Medulla oblongata (tissue), 1 donor: ENCODE measurements around the gene GTF2F2.

Experiments used
- DNase-seq: peaks from one replicate; pipeline ENCODE4 v3.0.0-alpha.2; 2015; ENCODE audit errors: extremely low spot score

The GTF2F2 gene

GRCh38 chr13:45119991-45120864 is at the start of gene GTF2F2:
TSS of gene GTF2F2 (plus strand) at chr13:45120510. CDS start at chr13:45120656, 146 bp downstream.
- peak; percentile 90 for DNase-seq

DNA sequence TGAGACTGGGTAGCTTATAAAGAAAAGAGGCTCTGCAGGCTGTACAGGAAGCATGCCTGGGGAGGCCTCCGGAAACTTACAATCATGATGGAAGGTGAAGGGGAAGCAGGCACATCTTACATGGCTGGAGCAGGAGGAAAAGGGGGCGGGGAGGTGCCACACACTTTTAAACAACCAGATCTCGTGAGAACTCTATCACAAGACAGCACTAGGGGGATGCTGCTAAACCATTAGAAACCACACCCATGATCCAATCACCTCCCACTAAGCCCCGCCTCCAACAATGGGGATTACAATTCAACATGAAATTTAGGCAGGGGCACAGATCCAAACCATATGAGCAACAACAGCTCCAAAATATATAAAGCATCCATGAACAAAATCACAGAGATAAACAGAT is 46.5 kb upstream of the GTF2F2 start:
- DNase-seq, result no peak

GRCh38 chr13:45074721-45075120 is 45.6 kb upstream of the GTF2F2 start:
- no peak for DNase-seq

DNA sequence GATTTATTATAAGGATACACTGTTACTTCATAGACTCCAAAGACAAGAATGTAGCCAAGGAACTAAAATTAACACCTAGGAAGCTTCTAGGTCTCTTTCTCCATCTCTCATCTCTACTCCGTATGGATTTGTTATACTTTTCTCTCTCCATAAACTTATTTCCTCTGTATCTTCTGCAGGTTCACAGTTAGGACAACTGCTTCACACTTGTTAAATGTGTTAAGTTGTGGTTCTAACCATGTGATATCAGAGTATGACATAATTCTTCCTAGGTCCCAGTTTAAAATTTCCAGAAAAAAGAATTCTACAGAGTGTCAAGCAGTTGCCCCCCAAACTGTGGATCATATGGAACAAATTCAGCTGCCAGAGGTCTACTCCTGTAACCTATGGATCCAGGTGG is 42.3 kb upstream of the GTF2F2 start:
- no peak for DNase-seq

DNA sequence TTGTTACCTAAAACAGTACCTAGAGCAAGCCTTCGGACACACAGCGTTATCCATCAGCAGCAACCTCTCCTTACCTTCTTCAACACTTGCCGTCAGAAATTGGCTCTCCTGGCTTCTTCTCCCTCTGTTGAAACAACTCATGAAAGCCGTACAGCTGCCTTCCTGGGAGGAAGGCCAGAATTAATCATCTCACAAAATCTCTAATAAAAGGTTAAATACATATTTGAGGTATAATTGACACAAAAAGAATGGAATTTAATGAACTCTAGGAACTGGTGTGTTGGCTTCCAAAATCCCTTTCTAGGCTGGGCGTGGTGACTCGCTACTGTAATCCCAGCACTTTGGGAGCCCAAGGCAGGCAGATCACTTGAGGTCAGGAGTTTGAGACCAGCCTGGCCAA is 37.3 kb upstream of the GTF2F2 start:
- no peak for DNase-seq

DNA sequence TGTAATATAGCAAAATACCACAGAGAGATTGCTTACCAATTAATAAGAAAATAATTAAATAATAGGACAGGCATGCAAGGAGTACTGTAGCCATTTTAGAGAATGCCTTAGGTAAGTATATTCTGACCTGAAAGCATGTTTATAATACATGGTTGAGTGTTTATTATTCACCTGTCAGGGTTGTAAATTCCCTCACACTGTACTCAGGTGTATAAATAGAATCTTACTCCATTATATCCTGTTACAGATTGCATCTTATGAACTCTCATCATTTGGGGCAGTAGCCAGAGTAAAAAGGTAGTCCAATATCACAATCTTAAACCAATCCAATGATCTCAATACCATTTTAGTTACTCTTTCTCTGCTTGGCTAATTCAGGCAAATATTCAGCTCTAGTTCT is 35.8 kb upstream of the GTF2F2 start:
- no peak for DNase-seq

- no peak for DNase-seq
Measured at GRCh38 chr13:45086484-45086883, 33.8 kb upstream of the GTF2F2 start.

- no peak for DNase-seq
Measured at GRCh38 chr13:45092663-45093062, 27.6 kb upstream of the GTF2F2 start.

- no peak for DNase-seq
Measured at GRCh38 chr13:45100573-45101262, 19.6 kb upstream of the GTF2F2 start.

GRCh38 chr13:45101327-45102018 is 18.8 kb upstream of the GTF2F2 start:
- DNase-seq, result peak; percentile 12

GRCh38 chr13:45102136-45102507 is 18.2 kb upstream of the GTF2F2 start:
- peak; percentile 87 for DNase-seq

DNA sequence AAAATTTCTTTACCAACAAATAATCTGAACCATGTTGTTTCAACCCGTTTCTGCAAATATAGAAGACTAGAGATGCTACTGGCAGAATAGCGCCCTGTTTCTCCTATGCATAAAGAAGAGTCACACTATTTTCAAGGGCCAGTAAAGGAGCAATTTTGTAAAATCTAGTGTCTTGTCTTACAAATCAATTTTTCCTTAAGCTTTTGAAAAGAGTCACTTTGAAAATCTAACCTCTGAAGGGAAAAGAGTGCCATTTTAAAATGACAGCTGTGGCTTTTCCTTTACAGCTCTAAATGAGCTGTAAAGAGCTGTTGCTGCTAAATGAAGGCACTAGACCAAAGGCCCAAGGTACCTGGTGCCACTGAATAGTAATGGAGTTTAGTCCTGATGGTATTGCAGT is 16.9 kb upstream of the GTF2F2 start:
- DNase-seq, result no peak

GRCh38 chr13:45104261-45104660 is 16.0 kb upstream of the GTF2F2 start:
- DNase-seq, result no peak

- DNase-seq, result no peak
Measured at GRCh38 chr13:45105895-45106294, 14.4 kb upstream of the GTF2F2 start.

DNA sequence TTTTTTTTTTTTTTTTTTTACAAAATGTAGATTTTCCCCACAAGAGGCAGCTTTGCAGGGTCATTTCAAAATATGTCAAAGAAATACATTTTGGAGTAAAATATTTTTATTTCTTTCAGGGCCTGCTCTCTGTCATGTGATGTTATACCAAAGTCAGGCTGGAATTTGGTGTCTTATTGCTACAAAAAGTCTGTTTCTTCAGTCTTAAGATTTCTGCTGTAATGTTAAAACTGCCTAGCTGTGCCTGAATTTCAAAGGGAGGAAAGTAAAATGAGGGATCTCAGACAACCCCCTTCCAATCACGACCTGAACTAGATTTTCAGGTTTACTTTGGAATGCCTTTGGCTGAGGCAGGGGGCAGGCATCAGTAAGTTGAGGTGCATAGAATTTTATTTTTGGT is 12.8 kb upstream of the GTF2F2 start:
- DNase-seq, result no peak

- no peak for DNase-seq
Measured at GRCh38 chr13:45108716-45109101, 11.6 kb upstream of the GTF2F2 start.

GRCh38 chr13:45109102-45109720 is 11.1 kb upstream of the GTF2F2 start:
- DNase-seq, result no peak

DNA sequence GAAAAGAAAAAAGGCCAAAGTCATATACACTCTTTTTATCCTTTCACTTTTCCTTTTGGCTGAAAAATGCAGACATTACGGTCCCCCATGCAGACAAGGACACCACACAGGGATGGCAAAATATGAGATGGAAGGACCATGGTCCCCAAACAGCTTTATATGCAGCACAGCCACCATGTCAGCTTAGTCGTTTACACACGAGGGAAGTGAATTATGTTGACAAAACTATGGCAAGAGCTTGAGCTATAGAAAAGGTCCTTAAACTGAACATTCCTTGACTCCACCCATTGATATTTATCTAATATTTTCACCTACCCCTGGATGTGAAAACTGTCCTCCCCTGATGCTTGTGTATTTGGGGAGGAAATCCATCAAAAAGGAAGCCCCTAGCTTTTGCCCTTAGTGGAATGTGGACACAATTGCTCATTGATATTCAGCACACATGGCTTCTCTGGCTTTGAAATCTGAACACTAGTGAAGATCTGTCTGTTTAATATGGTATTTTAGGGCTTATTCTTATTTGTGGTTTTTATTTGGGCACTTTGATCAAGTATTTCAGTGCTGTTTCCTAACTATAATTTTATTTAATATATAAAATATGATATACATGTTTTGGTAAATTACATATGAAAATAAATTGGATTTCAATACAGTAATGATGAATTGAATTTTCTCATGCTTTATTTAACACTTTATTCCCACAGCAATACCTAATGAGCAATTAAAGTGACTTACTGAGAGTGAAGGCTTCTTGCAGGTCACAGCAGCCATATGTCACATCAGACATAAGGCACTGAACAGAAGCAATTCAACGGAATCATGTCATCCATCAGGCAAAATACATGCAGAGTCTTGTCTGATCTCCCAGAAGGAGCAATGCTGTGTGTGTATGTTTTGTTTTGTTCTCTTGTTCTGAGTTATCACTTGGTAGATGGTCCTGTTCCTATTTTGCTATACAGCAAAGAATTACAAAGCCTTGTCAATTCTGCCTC is 6.8 kb upstream of the GTF2F2 start:
- DNase-seq, result no peak

DNA sequence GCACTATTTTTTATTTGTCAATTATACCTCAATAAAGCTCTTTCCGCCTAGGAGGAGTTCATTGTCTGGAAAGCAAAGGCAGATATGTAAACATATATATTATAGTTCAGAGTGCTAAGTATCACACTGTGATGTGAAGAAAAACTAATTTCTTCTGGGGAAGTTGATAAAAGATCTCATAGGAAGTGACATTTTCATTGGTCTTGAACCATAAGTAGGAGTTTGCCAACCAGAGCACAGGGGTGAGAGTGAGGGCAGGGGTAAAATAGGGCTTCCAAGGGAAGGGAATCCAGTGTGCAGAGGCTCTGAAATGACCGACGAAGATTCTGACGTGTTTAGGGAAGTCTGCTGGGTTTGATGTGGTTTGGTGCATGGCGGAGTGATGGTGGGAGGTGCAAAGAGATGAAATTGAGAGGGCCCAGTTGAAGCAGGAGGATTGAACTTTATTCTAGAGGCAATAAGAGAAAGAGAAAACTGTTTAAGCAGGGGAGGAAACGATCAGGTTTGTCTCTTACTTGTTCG is 780 bp upstream of the GTF2F2 start:
- DNase-seq, result peak; percentile 55

GRCh38 chr13:45120967-45121831 is 889 bp downstream of the GTF2F2 start:
- no peak for DNase-seq
